Dendritic cell treated with granulocyte-macrophage colony-stimulating factor and Interleukin-4, amounts not matched to agents 40 ng/mL and 50 ng/mL, for 4 days (primary cell): ENCODE results near the gene WWOX.
"Not testable (repeated sequence)": the region's sequence is repeated elsewhere in the genome, so short reads cannot be mapped to it uniquely, and the experiment has no call there.

Source experiments
- H3K27ac Mint-ChIP-seq: one replicate; pipeline ENCODE4 v1.8.0; 2022; ENCODE audit warnings: mild to moderate bottlenecking, mixed read lengths
- H3K27me3 Mint-ChIP-seq: one replicate; pipeline ENCODE4 v1.8.0; 2022; ENCODE audit warnings: mild to moderate bottlenecking, mixed read lengths
- H3K36me3 Mint-ChIP-seq: one replicate; pipeline ENCODE4 v1.8.0; 2022; ENCODE audit warnings: low read depth, mixed read lengths
- H3K4me1 Mint-ChIP-seq: one replicate; pipeline ENCODE4 v1.8.0; 2022; ENCODE audit warnings: low read depth, mixed read lengths
- H3K4me3 Mint-ChIP-seq: one replicate; pipeline ENCODE4 v1.8.0; 2022; ENCODE audit warnings: mild to moderate bottlenecking, moderate library complexity, mixed read lengths
- H3K9me3 Mint-ChIP-seq: one replicate; pipeline ENCODE4 v1.8.0; 2022; ENCODE audit warnings: mixed read lengths
- intact Hi-C: fragments of 100-400 bp; cut with micrococcal nuclease; formaldehyde crosslinking; loops from one replicate; pipeline ENCODE4 v1.15.0; 2022

WWOX gene

GRCh38 chr16:78596996-78597422, 497.6 kb downstream of the WWOX start:
- Mint-ChIP-seq H3K36me3 (no peaks in the 10 kb centered on the region), H3K9me3 (no peaks in the 10 kb centered on the region), H3K4me3 (no peak overlapping the region), H3K27ac (no peak overlapping the region), H3K27me3 (no peaks in the 10 kb centered on the region), H3K4me1 (peaks cover 15% of the 10 kb centered on the region)
- intact Hi-C loops: no loop called here

DNA sequence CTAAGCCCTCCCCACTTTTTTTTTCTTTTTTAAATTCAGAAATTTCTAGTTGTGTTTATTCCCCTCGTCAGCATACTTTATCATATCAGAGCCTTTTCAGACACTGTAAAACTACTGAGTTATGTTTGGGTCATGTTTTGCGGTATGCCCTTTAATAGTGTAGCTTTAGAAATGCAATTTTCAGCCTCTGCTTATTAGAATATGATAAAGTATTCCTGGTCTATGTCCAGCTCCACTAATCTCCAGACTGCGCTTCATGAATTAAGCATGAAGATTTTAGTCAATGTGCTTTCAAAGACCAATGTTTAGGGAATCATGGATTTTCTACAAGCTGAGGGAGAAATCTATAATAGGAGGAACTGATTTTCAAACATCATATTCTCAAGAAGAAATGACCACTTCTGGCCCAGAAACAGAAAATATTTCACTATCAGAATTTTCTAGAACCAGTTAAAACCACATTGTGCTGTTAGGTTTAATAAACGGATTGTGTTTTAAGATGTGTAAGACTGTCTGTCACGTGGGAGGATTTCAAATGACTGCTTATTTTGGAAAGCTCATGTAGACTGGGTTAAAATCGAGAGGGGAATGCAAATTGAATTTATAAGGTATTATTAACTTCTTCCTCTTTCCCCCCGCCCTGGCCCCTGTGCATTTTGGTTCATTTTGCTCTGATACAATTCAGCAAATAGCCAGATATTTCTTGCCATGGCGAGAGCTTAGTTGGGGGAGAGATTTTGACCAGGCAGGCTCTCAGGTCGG, 498.5 kb downstream of the WWOX start:
- no peaks in the 10 kb centered on the region for H3K36me3 Mint-ChIP-seq
- H3K4me3 Mint-ChIP-seq: no peak overlapping the region
- no peak overlapping the region for H3K27ac Mint-ChIP-seq
- intact Hi-C loops: no loop called here
- no peaks in the 10 kb centered on the region for H3K27me3 Mint-ChIP-seq
- no peaks in the 10 kb centered on the region for H3K9me3 Mint-ChIP-seq
- H3K4me1 Mint-ChIP-seq: peaks cover 7% of the 10 kb centered on the region

DNA sequence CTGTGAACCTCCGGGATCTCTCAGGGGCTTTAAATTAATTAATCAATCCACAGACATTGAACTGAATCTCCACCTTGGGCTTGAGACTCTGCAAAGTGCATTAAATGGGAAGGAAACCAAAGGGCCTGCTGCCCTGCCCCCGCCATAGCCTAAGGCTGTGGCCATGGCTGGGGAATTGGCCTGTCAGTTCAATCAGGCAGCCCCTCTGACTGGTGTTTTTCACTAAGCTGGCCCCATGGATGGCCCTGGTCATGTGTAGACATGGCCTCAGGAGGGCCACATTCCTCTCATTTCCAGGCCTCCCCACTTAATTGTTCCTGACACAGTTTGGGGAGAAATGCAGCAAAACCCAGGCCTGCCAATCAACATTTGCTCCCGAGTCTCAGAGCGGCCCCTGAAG, 499.8 kb downstream of the WWOX start:
- Mint-ChIP-seq H3K4me3 (no peak overlapping the region), H3K27ac (no peak overlapping the region)
- intact Hi-C loops: no loop called here

GRCh38 chr16:78604423-78605062, 505.1 kb downstream of the WWOX start:
- H3K27ac Mint-ChIP-seq, intact Hi-C loops, H3K27me3 Mint-ChIP-seq, H3K4me3 Mint-ChIP-seq, H3K9me3 Mint-ChIP-seq, H3K36me3 Mint-ChIP-seq: not testable (repeated sequence)
- H3K4me1 Mint-ChIP-seq: peaks cover 11% of the 10 kb centered on the region

More for the DNA sequence above, 499.8 kb downstream of the WWOX start:
- no peaks in the 10 kb centered on the region for H3K4me1 Mint-ChIP-seq
- H3K9me3 Mint-ChIP-seq: no peaks in the 10 kb centered on the region
- H3K36me3 Mint-ChIP-seq: no peaks in the 10 kb centered on the region
- no peaks in the 10 kb centered on the region for H3K27me3 Mint-ChIP-seq

- no peaks in the 10 kb centered on the region for H3K9me3 Mint-ChIP-seq
- intact Hi-C loops: no loop called here
- H3K27me3 Mint-ChIP-seq: no peaks in the 10 kb centered on the region
- no peaks in the 10 kb centered on the region for H3K36me3 Mint-ChIP-seq
- H3K4me1 Mint-ChIP-seq: peaks cover 11% of the 10 kb centered on the region
- H3K27ac Mint-ChIP-seq: no peak overlapping the region
- H3K4me3 Mint-ChIP-seq: no peak overlapping the region
Measured at GRCh38 chr16:78605548-78606101, 506.2 kb downstream of the WWOX start.

DNA sequence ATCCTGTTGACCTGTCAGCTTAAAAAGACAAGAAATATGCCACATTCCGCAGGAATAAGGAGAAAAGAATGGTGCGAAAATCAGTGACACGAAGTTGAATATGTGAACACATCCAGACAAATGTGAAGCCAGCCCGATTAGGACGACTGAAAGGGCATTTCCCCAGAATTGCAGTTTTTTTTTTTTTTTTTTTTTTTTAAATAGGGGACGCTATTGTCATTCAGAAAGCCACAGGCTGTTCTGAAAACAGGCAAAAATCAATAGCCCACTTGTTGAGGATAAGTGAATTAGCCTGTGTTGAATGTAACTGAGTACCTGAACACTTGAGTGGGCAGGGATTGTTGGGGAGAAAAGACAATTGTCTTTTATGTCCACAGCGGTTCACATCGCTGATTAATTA, 507.1 kb downstream of the WWOX start:
- intact Hi-C loops: no loop called here
- H3K4me1 Mint-ChIP-seq: peaks cover 11% of the 10 kb centered on the region
- no peak overlapping the region for H3K4me3 Mint-ChIP-seq
- no peaks in the 10 kb centered on the region for H3K9me3 Mint-ChIP-seq
- no peaks in the 10 kb centered on the region for H3K36me3 Mint-ChIP-seq
- no peak overlapping the region for H3K27ac Mint-ChIP-seq
- no peaks in the 10 kb centered on the region for H3K27me3 Mint-ChIP-seq

DNA sequence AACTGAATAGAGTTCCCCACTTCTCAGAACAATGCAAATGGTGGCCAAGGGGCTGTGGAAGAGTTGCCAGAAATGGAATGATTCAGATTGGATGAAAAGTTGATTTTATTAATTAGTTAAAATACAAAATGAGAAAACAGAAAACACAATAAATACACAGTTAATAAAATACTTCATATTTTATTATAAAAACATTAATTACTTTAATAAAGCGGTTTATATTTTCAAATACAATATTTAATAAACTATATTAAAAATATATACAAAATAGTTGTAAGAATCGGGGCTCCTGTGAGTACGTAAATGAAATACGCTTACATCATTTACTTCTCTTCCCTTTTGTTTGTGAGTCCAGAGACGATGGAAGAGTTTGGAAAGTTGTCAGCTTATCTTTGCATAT, 507.6 kb downstream of the WWOX start:
- no peaks in the 10 kb centered on the region for H3K9me3 Mint-ChIP-seq
- H3K36me3 Mint-ChIP-seq: no peaks in the 10 kb centered on the region
- intact Hi-C loops: no loop called here
- no peaks in the 10 kb centered on the region for H3K27me3 Mint-ChIP-seq
- H3K27ac Mint-ChIP-seq: no peak overlapping the region
- H3K4me3 Mint-ChIP-seq: no peak overlapping the region
- peaks cover 11% of the 10 kb centered on the region for H3K4me1 Mint-ChIP-seq

DNA sequence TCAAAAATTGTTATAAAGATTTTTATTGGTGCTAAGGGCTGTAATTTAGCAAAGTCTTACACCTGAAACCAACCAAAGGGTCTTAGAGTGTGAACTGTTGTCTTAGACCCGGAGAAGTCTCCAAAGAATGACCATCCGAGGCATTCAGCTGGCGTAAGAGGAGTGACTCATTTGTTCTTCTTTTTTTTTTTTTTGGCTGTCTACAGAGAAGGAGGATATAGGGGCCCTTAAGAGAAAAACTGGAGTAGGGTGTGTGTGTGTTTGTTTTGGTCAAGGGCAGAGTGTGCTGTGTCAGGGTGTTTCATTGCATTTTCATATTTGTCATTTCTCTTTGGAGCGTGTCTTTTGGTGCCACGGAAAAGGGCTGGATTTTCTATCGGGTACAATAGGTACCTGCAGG, 508.0 kb downstream of the WWOX start:
- Mint-ChIP-seq H3K27ac (no peak overlapping the region), H3K36me3 (no peaks in the 10 kb centered on the region), H3K4me1 (peaks cover 11% of the 10 kb centered on the region), H3K4me3 (no peak overlapping the region), H3K27me3 (no peaks in the 10 kb centered on the region), H3K9me3 (no peaks in the 10 kb centered on the region)
- intact Hi-C loops: no loop called here

- H3K9me3 Mint-ChIP-seq: no peaks in the 10 kb centered on the region
- intact Hi-C loops: no loop called here
- no peaks in the 10 kb centered on the region for H3K36me3 Mint-ChIP-seq
Measured at GRCh38 chr16:78608305-78608776, 508.9 kb downstream of the WWOX start.

DNA sequence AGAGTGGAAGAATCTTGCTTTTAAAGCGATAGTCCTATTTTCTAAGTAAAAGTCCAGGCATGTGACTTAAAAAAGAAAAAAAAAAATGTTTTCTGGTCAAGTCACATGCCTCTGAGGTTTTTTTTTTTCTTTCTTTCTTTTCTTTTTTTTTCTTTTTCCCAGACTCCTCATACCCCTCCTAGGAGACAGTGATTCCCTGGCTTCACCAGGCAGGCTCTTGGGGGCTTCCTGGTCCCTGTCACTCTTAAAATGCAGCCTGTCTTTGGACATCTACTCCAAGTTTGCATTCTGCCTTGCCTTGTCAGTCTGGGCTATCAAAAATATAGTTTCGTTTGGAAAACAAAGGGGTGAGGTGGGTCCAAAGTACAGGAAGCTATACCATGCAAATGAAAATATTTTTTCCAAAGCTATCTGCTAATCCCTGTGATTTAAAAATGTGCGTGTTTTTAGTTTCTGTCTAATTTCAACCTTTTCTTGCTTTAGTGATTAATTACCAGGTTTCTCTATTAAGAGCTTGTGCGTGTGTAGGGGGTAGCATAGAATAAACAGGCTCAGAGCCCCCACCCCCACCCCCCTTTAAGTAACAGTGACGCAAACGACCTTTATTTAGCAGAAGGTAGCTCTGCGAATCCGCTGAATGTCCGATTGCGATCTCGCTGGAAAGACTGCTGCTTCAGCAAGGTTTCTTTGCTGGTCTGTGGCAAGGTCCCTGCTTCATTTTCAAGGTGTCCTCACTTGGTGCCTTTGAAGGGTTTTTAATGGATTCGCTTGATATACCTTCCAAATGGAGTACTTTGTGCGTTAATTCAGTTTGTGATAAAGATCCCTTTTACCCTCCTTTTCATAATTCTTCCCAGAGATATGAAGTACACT, 510.2 kb downstream of the WWOX start:
- no peak overlapping the region for H3K4me3 Mint-ChIP-seq
- H3K9me3 Mint-ChIP-seq: no peaks in the 10 kb centered on the region

More at GRCh38 chr16:78608305-78608776, 508.9 kb downstream of the WWOX start:
- H3K27me3 Mint-ChIP-seq: no peaks in the 10 kb centered on the region
- H3K4me3 Mint-ChIP-seq: no peak overlapping the region
- no peak overlapping the region for H3K27ac Mint-ChIP-seq
- H3K4me1 Mint-ChIP-seq: peaks cover 11% of the 10 kb centered on the region

DNA sequence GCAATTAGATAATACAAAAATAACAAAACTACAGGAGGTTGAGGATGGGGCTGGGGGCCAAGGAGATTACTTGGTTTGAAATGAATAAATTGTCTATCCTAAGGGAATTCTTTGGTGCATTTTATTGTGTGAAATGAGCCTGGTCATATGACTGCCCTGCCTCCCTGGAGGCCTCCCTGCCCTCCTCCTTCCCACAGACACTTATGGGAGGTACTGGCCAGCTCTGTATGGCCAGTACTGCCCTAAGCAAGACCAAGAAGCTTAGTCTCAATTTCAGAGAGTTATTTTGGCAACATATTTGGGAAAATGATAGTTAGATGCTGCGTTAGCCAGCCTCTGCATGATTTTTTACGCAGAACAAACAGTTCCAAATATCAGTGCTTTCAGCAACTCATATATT, 511.9 kb downstream of the WWOX start:
- no peak overlapping the region for H3K4me3 Mint-ChIP-seq

More for the DNA sequence above, 510.2 kb downstream of the WWOX start:
- intact Hi-C loops: no loop called here
- no peaks in the 10 kb centered on the region for H3K27me3 Mint-ChIP-seq
- H3K4me1 Mint-ChIP-seq: peaks cover 11% of the 10 kb centered on the region
- H3K36me3 Mint-ChIP-seq: no peaks in the 10 kb centered on the region
- no peak overlapping the region for H3K27ac Mint-ChIP-seq

GRCh38 chr16:78619811-78620210, 520.4 kb downstream of the WWOX start:
- intact Hi-C loops: no loop called here
- no peak overlapping the region for H3K27ac Mint-ChIP-seq
- peaks cover 16% of the 10 kb centered on the region for H3K9me3 Mint-ChIP-seq
- H3K27me3 Mint-ChIP-seq: no peaks in the 10 kb centered on the region
- H3K36me3 Mint-ChIP-seq: no peaks in the 10 kb centered on the region
- no peak overlapping the region for H3K4me3 Mint-ChIP-seq
- no peaks in the 10 kb centered on the region for H3K4me1 Mint-ChIP-seq

More for the DNA sequence above, 511.9 kb downstream of the WWOX start:
- peaks cover 6% of the 10 kb centered on the region for H3K4me1 Mint-ChIP-seq
- intact Hi-C loops: no loop called here
- no peaks in the 10 kb centered on the region for H3K36me3 Mint-ChIP-seq
- H3K9me3 Mint-ChIP-seq: no peaks in the 10 kb centered on the region
- H3K27me3 Mint-ChIP-seq: no peaks in the 10 kb centered on the region
- no peak overlapping the region for H3K27ac Mint-ChIP-seq

DNA sequence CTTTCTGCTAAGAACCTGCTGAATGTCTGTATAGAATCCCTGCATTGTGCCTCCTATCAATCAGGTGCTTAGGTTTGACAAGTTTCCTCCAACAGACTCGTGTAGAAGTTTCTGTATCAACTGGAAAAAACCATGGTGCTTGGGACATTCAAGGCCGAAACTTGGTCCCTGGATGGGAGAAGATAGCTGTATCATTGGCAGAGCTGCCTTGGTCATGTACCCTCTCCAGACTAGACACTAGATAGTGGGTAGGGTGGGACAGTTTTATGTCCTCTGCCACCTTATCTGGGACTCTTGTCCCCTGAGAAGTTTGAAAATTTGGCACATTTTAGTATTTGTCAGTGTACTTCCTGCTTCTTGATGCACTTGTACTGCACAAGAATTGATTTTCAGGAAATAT, 520.8 kb downstream of the WWOX start:
- H3K36me3 Mint-ChIP-seq: no peaks in the 10 kb centered on the region
- H3K9me3 Mint-ChIP-seq: peaks cover 16% of the 10 kb centered on the region
- H3K27me3 Mint-ChIP-seq: no peaks in the 10 kb centered on the region
- H3K4me3 Mint-ChIP-seq: no peak overlapping the region
- H3K27ac Mint-ChIP-seq: no peak overlapping the region
- no peaks in the 10 kb centered on the region for H3K4me1 Mint-ChIP-seq
- intact Hi-C loops: no loop called here

DNA sequence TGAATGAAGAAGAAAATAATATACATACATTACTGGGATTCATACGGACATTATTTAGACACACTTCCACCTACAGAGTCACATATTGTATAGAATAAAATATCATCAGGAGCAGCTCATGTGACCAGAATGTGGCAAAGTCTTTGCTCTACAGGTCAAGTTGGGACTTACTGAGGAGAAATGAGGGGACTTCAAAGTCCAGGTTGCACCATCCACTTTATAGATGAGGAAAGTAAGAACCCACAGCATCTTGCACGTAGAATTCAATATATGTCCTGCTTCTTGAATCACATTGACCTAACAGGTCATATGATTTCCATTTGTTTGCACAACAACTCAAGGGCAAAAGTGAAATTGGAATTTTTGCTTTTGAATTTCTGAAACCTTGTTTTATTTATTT, 524.3 kb downstream of the WWOX start:
- no peaks in the 10 kb centered on the region for H3K36me3 Mint-ChIP-seq
- no peaks in the 10 kb centered on the region for H3K27me3 Mint-ChIP-seq
- no peak overlapping the region for H3K4me3 Mint-ChIP-seq
- peaks cover 16% of the 10 kb centered on the region for H3K9me3 Mint-ChIP-seq
- intact Hi-C loops: no loop called here
- H3K4me1 Mint-ChIP-seq: no peaks in the 10 kb centered on the region
- H3K27ac Mint-ChIP-seq: no peak overlapping the region
